ENCODE results near the gene USP2.

- TF ChIP-seq CTCF (IDR thresholded peaks at IDR 0.05; ENCODE audit: low read depth, low read length) (no peak), MAX (IDR thresholded peaks at IDR 0.05; ENCODE audit: low read depth, low read length) (no peak)
Observed at GRCh38 chr11:119336744-119337469, 44.6 kb downstream of the USP2 start.

All from NB4 (cell line).